ENCODE measurements around the gene ZMAT5.

ZMAT5 gene

GRCh38 chr22:29739346-29739875, 27.4 kb downstream of the ZMAT5 start:
- Histone ChIP-seq H3K27me3 (replicated peaks; ENCODE audit: insufficient read depth, low read length) (no peaks in the 10 kb centered on the region), H3F3A (ENCODE audit: insufficient read depth, low read length) (no peaks in the 10 kb centered on the region), H3K36me3 (replicated peaks; ENCODE audit: insufficient read depth, low read length) (no peaks in the 10 kb centered on the region), H3K4me3 (ENCODE audit: low read length) (no peak overlapping the region), H3K4me1 (ENCODE audit: low read length) (no peaks in the 10 kb centered on the region), H3K9me2 (replicated peaks; ENCODE audit: insufficient read depth, low read length) (no peaks in the 10 kb centered on the region), H3K9ac (ENCODE audit: low read length) (no peak overlapping the region), H2AFZ (ENCODE audit: low read length) (no peak overlapping the region), H3K9me3 (replicated peaks; ENCODE audit: insufficient read depth, low read length) (no peaks in the 10 kb centered on the region), H3K4me2 (ENCODE audit: low read depth, low read length) (no peak overlapping the region), H4K20me1 (ENCODE audit: insufficient read depth, low read length) (no peaks in the 10 kb centered on the region), H3K27ac (ENCODE audit: low read length) (no peak overlapping the region), H3K79me2 (ENCODE audit: low read length) (no peaks in the 10 kb centered on the region)
- TF ChIP-seq EZH2 (optimal IDR thresholded peaks at IDR 0.05; ENCODE audit: low read depth, low read length) (no peak), CTCF (IDR thresholded peaks at IDR 0.05; ENCODE audit: low read length) (no peak), EZH2phosphoT487 (IDR thresholded peaks at IDR 0.05; ENCODE audit: low read length) (no peak)
- no peak for DNase-seq

GRCh38 chr22:29738118-29738815, 28.5 kb downstream of the ZMAT5 start:
- Histone ChIP-seq H3K36me3 (replicated peaks; ENCODE audit: insufficient read depth, low read length) (no peaks in the 10 kb centered on the region), H3K4me1 (ENCODE audit: low read length) (no peaks in the 10 kb centered on the region), H4K20me1 (ENCODE audit: insufficient read depth, low read length) (no peaks in the 10 kb centered on the region), H3K9me2 (replicated peaks; ENCODE audit: insufficient read depth, low read length) (no peaks in the 10 kb centered on the region), H3K4me2 (ENCODE audit: low read depth, low read length) (no peak overlapping the region), H2AFZ (ENCODE audit: low read length) (no peak overlapping the region), H3F3A (ENCODE audit: insufficient read depth, low read length) (no peaks in the 10 kb centered on the region), H3K9me3 (replicated peaks; ENCODE audit: insufficient read depth, low read length) (no peaks in the 10 kb centered on the region), H3K27me3 (replicated peaks; ENCODE audit: insufficient read depth, low read length) (no peaks in the 10 kb centered on the region), H3K4me3 (ENCODE audit: low read length) (no peak overlapping the region), H3K79me2 (ENCODE audit: low read length) (no peaks in the 10 kb centered on the region), H3K27ac (ENCODE audit: low read length) (no peak overlapping the region), H3K9ac (ENCODE audit: low read length) (no peak overlapping the region)
- no peak for DNase-seq
- no peak for TF ChIP-seq EZH2 (optimal IDR thresholded peaks at IDR 0.05; ENCODE audit: low read depth, low read length)
- no peak for TF ChIP-seq EZH2phosphoT487 (IDR thresholded peaks at IDR 0.05; ENCODE audit: low read length)
- no peak for TF ChIP-seq CTCF (IDR thresholded peaks at IDR 0.05; ENCODE audit: low read length)

- Histone ChIP-seq H3K4me3 (ENCODE audit: low read length) (no peak overlapping the region), H3K27me3 (replicated peaks; ENCODE audit: insufficient read depth, low read length) (no peaks in the 10 kb centered on the region), H3K4me2 (ENCODE audit: low read depth, low read length) (no peak overlapping the region), H4K20me1 (ENCODE audit: insufficient read depth, low read length) (no peaks in the 10 kb centered on the region), H3F3A (ENCODE audit: insufficient read depth, low read length) (no peaks in the 10 kb centered on the region), H3K4me1 (ENCODE audit: low read length) (no peaks in the 10 kb centered on the region), H3K9ac (ENCODE audit: low read length) (no peak overlapping the region), H3K9me2 (replicated peaks; ENCODE audit: insufficient read depth, low read length) (no peaks in the 10 kb centered on the region), H3K9me3 (replicated peaks; ENCODE audit: insufficient read depth, low read length) (no peaks in the 10 kb centered on the region), H3K79me2 (ENCODE audit: low read length) (no peaks in the 10 kb centered on the region), H3K36me3 (replicated peaks; ENCODE audit: insufficient read depth, low read length) (no peaks in the 10 kb centered on the region), H3K27ac (ENCODE audit: low read length) (no peak overlapping the region), H2AFZ (ENCODE audit: low read length) (no peak overlapping the region)
- TF ChIP-seq CTCF (IDR thresholded peaks at IDR 0.05; ENCODE audit: low read length) (no peak), EZH2phosphoT487 (IDR thresholded peaks at IDR 0.05; ENCODE audit: low read length) (no peak)
- DNase-seq = no peak
These were observed 29.3 kb downstream of the ZMAT5 start for GRCh38 chr22:29737251-29738117.

Measured in MM.1S (cell line).